Fibroblast of the conjunctiva (primary cell): ENCODE data around the gene CDKAL1.
A peak's percentile ranks its signal among the peaks of the same experiment; 100 is the strongest.
"Not testable (repeated sequence)": the region's sequence is repeated elsewhere in the genome, so short reads cannot be mapped to it uniquely, and the experiment has no call there.

Experiments
- DNase-seq: peaks from one replicate; pipeline ENCODE4 v3.0.0-alpha.2; 2010; ENCODE audit warnings: low read depth

Gene CDKAL1

DNA sequence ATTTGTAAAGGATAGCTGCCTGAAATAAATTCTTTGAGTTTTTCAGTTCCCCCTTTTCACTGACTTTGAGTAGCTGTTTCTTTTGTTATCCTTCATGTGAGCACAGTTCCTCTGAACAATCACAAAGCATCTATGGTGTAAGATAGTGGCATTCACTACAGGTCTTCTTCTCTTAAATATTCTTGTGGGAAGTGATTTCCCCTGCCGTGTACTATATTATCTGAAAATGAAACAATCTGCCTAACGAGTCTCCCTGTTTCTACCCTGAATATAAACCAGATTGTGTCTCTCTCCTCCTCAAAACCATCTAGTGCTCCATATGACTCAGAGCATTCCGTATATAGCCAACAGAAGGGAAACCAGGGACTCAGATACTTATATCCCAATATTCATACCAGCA lies 679.2 kb downstream of the CDKAL1 start:
- no peak for DNase-seq

GRCh38 chr6:21214738-21215448 lies 680.6 kb downstream of the CDKAL1 start:
- no peak for DNase-seq

DNA sequence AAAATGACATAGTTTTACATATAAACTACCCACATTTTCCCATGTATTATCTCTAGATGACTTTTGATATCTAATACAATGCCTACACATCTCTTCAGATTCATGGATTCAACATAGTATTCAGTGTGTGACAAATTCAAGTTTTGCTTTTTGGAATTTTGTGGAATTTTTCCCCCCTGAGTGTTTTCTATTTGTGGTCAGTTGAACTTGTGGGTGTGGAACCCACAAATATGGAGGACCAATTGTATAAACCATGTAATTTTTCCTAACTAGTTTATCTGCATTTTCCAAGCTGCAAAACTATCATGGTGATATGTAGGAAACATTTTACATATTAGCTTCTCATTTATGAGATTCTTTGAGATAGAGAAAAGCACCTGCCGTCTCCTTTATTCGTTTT lies 685.0 kb downstream of the CDKAL1 start:
- no peak for DNase-seq

GRCh38 chr6:21219856-21220255 lies 685.6 kb downstream of the CDKAL1 start:
- DNase-seq: no peak

DNA sequence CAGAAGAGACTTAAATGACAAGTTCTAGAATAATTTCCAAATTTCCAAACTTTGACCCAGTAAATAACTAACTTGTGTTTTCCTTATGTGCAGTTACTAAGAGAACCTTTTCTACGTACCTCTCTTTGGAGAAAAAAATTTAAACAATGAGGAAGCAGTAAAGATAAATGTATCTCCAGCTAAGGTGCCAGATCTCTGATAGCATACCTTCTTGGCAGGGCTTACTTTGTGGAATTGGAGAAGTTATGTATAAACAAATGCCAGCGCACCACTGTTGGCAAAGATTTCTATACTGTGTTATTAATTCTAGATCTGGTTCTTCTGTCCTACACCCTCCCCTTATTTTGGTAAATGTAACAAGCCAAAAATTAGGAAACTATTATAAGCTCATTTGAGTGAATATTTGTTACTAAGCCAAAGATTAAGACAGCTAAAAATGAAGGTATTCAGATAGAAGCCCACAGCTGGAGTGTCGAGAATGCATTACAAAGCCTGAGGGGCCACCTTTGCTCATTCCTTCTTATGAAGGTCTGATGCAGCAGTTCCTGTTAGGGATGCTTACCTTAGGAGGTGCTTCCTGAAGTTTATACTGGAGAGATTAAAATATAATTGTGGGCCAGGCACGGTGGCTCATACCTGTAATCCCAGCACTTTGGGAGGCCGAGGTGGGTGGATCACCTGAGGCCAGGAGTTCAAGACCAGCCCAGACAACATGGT lies 686.2 kb downstream of the CDKAL1 start:
- no peak for DNase-seq

- DNase-seq: no peak
Measured at GRCh38 chr6:21222656-21223055, 688.4 kb downstream of the CDKAL1 start.

DNA sequence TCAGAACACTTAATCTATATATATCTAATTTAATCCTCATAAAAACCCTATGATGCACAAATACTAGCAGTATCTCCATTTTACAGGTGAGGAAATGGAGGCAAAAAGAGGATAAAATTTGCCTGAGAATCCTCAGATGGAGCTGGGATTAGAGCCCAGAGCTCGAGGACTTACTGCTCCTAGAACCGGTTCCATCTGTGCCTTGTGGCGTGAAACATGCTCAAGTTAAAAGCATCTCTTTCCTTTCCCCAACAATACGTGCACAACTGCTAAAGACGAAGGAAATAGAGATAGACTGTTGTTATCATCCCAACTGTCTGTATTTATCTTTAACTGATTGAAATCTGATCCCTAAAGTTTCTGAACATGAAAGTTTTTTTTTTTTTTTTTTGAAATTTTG lies 691.7 kb downstream of the CDKAL1 start:
- DNase-seq: no peak

GRCh38 chr6:21227486-21227885 lies 693.2 kb downstream of the CDKAL1 start:
- DNase-seq: no peak

- DNase-seq: no peak
Measured at GRCh38 chr6:21228411-21228810, 694.2 kb downstream of the CDKAL1 start.

DNA sequence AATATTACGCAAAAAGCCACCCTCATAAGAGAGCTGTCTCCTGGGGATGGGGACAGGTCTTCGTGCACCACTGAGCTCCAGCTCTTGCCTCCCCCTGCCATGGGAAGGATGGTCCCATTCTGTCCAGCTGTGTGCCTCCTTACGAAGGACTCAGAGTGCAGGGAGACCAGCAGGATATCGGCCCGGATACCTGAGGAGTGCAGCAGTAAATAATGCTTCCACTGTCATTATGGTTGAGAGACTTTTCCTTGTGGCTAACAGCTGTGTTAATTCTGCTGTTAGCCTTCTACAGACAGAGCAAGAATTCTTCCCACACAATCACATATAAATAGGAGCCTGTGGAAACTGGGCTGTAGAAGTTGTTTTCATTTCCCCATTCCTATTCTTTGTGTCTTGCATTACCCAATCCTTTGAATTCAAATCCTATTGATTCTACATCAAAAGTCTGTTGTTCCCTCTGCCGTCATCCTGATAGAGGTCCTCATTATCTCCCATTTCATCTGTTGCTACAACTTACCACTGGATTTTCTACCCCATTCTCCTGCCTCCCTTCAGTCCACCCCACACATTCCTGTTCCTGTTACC lies 694.7 kb downstream of the CDKAL1 start:
- no peak for DNase-seq

- no peak for DNase-seq
Measured at GRCh38 chr6:21230536-21230935, 696.3 kb downstream of the CDKAL1 start.

DNA sequence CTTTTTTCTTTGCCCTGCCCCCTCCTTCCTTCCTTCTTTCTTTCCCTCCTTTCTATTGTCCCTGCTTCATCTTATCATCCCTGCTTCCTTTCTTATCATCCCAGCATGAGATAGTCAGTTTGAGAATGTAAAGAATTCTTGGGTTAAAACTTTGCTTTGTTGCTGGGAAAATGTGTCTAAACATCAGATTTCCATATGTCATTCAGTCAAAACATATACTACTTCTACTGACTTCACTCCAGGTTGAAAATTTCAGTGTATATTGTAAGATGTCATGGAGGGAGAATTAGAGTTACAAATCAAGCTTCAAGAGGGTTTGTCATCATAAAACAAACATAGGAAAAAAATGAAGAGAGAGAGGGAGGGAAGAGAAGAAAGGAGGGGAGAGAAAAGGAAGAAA lies 700.9 kb downstream of the CDKAL1 start:
- no peak for DNase-seq

- DNase-seq: no peak
Measured at GRCh38 chr6:21238208-21238607, 704.0 kb downstream of the CDKAL1 start.

GRCh38 chr6:21240709-21241108 lies 706.5 kb downstream of the CDKAL1 start:
- DNase-seq: peak; percentile 9

- DNase-seq: no peak
Measured at GRCh38 chr6:21241231-21242130, 707.2 kb downstream of the CDKAL1 start.

GRCh38 chr6:21244897-21245470 lies 710.7 kb downstream of the CDKAL1 start:
- no peak for DNase-seq

DNA sequence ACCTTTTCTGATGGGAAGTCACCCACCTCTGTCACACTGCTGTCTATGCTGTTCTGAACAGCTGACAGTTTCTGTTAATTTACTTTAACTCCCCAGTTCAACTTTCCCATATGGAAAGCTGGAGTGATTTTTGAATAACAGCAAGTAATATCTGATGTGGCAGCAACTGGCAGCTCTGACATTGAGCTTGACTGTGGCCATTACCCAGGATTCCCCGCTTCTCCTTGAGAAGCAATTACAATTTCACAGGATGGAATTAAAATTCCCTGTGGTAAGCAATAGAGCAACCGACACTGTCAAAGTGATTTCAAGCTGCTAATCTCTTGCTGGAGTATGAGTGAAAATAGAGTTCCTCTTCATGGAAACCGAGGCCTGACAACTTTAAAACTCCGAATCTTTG lies 711.2 kb downstream of the CDKAL1 start:
- DNase-seq: no peak

DNA sequence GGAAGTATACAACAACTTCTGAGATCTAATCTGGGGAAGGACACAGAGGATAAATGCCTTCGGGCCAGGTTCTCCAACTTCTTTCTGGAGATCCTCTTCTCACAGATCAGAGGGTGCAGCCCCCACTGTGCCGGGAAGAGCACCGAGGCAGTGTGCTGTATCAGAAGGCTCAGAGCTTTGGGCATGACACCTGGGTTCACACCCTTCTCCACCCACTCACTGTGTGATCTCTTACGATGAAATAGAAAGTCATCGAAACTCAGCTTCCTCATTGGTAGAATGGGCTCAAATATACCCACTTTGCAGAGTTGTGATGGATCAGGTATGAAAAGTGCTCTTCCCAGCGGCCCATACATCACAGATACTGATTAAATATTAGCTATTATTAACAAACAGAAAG lies 711.8 kb downstream of the CDKAL1 start:
- DNase-seq: no peak

- DNase-seq: not testable (repeated sequence)
Measured at GRCh38 chr6:21254460-21254859, 720.2 kb downstream of the CDKAL1 start.

DNA sequence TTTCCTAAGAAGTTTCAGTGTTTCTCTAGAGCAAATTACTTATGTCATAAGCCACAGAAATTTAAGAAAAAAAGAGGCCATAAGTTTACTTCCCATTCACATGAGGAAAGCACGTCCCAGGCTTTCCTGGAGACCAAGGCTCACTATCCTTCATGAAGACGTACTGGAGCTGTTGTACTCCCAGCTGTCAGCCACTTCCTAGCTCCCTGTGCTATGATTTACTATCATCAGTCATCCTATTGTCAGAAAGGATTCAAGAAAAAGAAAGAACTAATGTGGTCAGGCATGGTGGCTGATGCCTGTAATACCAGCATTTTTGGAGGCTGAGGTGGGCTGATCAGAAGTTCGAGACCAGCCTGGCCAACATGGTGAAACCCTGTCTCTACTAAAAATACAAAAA lies 721.9 kb downstream of the CDKAL1 start:
- no peak for DNase-seq

- DNase-seq: no peak
Measured at GRCh38 chr6:21257125-21257524, 722.9 kb downstream of the CDKAL1 start.

GRCh38 chr6:21258665-21259064 lies 724.4 kb downstream of the CDKAL1 start:
- no peak for DNase-seq
